Lower leg skin (tissue), 4 donors: ENCODE data around the gene TPM1. TPM values are rescaled to one million over a fixed set of nuclear protein-coding genes. Genes with fewer than 3 reads are reported as not detected.

Experiments used
- DNase-seq, 2 donors: peaks; one replicate each; pipeline ENCODE4 v3.0.0-alpha.2; 2019; ENCODE audit warnings: low spot score in 2 of 2
- H3K4me3 ChIP-seq: fragments of 200-600 bp; sonication (generic); 2 replicates; pipeline ENCODE4 v1.5.1; 2017; ENCODE audit warnings: mild to moderate bottlenecking, low read depth; ENCODE audit not compliant: poor library complexity, severe bottlenecking
- CTCF ChIP-seq, 3 donors: fragments of 450-650 bp; IDR thresholded peaks; one replicate each; pipeline ENCODE4 v1.5.1; 2016; ENCODE audit warnings: antibody characterized with exemption in 3 of 3, mild to moderate bottlenecking in 3 of 3, moderate library complexity in 2 of 3
- POLR2A ChIP-seq, 2 donors: fragments of 450-650 bp; IDR thresholded peaks; one replicate each; pipeline ENCODE4 v1.6.1; 2016 to 2017; ENCODE audit warnings: antibody characterized with exemption in 2 of 2, mild to moderate bottlenecking in 1 of 2, moderate library complexity in 1 of 2
- WGBS, 2 donors: methylation state at CpG; one replicate each; pipeline ENCODE4 v1.1.5; 2018; 5-methylcytosine and 5-hydroxymethylcytosine counted together
- intact Hi-C: fragments of 100-400 bp; cut with DNase I; formaldehyde crosslinking; loops from one replicate; pipeline ENCODE4 v1.15.0; 2023; ENCODE audit warnings: low total_unique reads
- total RNA-seq, 4 donors: library from RNA; depleted of rRNA; stranded (reverse); fragments of >200 nt; gene quantifications; one replicate each; pipeline ENCODE4 v1.1.0, GENCODE V29; 2016

The TPM1 gene
- total RNA-seq, 4 donors from 2014 or later: 67.6 to 193 (median 95.9) TPM

DNA sequence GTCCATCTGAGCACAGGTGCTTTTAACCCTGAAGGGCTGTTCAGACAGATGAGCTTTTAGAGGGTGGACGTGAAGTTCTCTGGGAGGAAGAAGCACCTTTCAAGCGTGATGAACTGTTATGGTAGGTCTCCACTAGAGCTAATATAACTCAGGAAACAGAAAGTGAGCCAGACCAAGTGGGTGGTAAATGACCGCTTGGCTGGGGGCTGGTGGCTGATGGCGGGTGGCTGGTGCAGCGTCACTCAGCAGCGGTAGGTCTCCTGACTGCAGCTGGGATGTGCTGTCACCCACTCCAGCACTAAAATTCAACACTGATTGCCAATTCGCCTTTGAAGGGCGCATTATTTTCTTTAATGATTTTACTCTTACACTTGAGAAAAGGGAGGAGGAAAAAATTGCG lies 47.9 kb downstream of the TPM1 start:
- H3K4me3 ChIP-seq: no peak overlapping the region
- TF ChIP-seq CTCF (IDR thresholded peaks at IDR 0.05): no peak
- TF ChIP-seq POLR2A (IDR thresholded peaks at IDR 0.05): no peak
- DNase-seq: peak in 1 of 2 donors; percentile 61
- intact Hi-C loops: loop anchor here (10.0 kb wide), 3 partner anchors 246 to 1216 kb away; no protein-coding TSS in a partner anchor
- WGBS, 2 donors: 92 to 95% methylated on average over 9 of the region's 9 CpGs

DNA sequence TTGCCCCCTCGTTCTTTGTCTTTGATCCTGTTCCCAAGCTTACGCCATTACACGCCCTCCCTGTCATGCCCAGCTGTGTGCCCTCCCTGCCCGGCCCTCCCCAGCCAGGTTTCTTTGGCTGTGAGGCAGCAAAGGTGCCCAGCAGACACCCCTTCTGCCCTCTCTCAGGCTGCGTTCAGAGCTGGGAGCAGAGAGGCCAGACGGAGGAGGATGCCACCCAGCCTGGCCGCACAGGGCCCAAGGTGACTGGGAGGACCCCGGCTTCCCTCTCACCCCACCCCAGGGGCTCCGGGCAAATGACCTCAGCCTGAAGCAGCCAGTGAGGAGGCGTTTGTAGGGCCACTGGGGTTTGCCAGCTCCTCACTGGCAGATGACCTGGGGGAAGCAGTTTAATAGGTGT lies 48.3 kb downstream of the TPM1 start:
- peak in 1 of 2 donors; percentile 80 for DNase-seq
- H3K4me3 ChIP-seq: no peak overlapping the region
- intact Hi-C loops: loop anchor here (10.0 kb wide), 3 partner anchors 246 to 1216 kb away; no protein-coding TSS in a partner anchor
- WGBS, 2 donors: 87 to 94% methylated on average over 10 of the region's 10 CpGs
- TF ChIP-seq POLR2A (IDR thresholded peaks at IDR 0.05) (no peak), CTCF (IDR thresholded peaks at IDR 0.05) (no peak)

GRCh38 chr15:63091679-63092446 lies 49.3 kb downstream of the TPM1 start:
- peak in 1 of 2 donors; percentile 66 for DNase-seq
- TF ChIP-seq POLR2A (IDR thresholded peaks at IDR 0.05) (no peak), CTCF (IDR thresholded peaks at IDR 0.05) (no peak)
- H3K4me3 ChIP-seq: no peak overlapping the region
- WGBS, 2 donors: 67 to 68% methylated on average over 4 of the region's 4 CpGs
- intact Hi-C loops: loop anchor here (10.0 kb wide), 3 partner anchors 247 to 1217 kb away; no protein-coding TSS in a partner anchor

DNA sequence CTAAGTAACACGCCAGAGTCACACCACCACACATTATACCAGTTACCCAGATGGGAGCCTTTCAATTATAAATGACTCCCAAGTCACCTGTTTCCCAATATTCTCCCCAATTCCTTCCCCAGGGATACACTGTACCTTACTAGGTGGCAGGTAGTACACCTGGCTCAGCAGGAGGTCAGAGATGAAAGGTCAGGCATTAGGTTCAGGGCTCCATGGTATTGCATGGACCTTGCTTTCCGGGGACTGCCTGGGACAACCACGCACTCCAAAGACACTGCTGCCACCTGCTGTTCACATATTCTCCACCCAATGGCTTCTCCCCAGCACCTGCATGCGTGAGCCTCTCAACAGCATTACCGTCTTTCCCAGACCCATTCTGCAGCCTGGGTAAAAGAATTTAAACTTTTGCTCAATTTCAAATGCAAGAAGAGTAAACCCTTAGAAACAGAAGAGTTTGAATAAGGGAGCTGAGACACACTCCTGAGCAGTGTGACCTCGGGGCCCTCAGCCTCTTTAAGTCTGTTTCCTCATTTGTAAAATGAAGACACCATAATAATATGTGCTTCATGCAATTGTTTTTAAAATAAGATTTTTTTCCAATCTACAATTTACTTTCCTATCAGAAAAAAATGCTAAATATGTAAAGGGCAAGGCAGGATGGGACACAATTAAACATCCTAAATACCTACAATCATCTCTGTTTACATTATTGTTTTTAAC lies 51.1 kb downstream of the TPM1 start:
- intact Hi-C loops: loop anchor here (10.0 kb wide), 3 partner anchors 249 to 1219 kb away; no protein-coding TSS in a partner anchor
- H3K4me3 ChIP-seq: no peak overlapping the region
- TF ChIP-seq CTCF (IDR thresholded peaks at IDR 0.05) (peak in 1 of 3 donors; percentile 50), POLR2A (IDR thresholded peaks at IDR 0.05) (no peak)
- peak; percentile 81 to 94 for DNase-seq
- 26 to 30% methylated on average over 6 of the region's 6 CpGs for WGBS, 2 donors

DNA sequence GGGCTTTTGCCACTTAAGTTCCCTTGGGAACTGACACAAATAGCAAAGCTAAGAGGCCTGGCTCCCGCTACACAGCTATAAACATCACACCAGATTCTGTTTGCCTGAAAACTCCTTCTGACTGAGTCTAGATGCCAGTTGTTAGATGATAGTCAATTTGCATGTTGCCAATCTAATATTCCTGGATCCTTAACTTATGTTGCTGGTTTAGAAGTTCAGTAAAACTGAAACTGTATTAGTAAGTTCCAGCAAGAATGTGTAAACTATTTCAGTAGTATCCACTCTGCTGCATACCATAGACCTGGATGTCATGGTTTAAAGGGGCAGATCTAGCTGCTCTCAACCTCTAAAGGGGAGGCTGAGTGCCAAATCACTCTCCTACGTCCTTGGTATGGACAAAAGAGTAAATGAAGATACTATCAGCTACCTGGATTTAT lies 52.0 kb downstream of the TPM1 start:
- 83 to 85% methylated on average over 2 of the region's 2 CpGs for WGBS, 2 donors
- intact Hi-C loops: loop anchor here (10.0 kb wide), 3 partner anchors 250 to 1220 kb away; no protein-coding TSS in a partner anchor
- DNase-seq: peak in 1 of 2 donors; percentile 14
- H3K4me3 ChIP-seq: no peak overlapping the region
- TF ChIP-seq POLR2A (IDR thresholded peaks at IDR 0.05): no peak
- TF ChIP-seq CTCF (IDR thresholded peaks at IDR 0.05): no peak
